ENCODE results near the gene OR2B2.

OR2B2 gene

GRCh38 chr6:27893836-27894807 lies 18.1 kb downstream of the OR2B2 start:
- peak; percentile 62 to 63 for DNase-seq (ENCODE audit: low read depth in 2 of 2)

- DNase-seq (ENCODE audit: low read depth in 2 of 2), result peak; percentile 66 to 78
These were observed 18.9 kb downstream of the OR2B2 start for GRCh38 chr6:27893059-27893835.

- no peak for DNase-seq (ENCODE audit: low read depth in 2 of 2)
These were observed 19.5 kb downstream of the OR2B2 start for GRCh38 chr6:27892649-27893058.

- no peak for DNase-seq (ENCODE audit: low read depth in 2 of 2)
These were observed 20.8 kb downstream of the OR2B2 start for GRCh38 chr6:27891320-27891875.

DNA sequence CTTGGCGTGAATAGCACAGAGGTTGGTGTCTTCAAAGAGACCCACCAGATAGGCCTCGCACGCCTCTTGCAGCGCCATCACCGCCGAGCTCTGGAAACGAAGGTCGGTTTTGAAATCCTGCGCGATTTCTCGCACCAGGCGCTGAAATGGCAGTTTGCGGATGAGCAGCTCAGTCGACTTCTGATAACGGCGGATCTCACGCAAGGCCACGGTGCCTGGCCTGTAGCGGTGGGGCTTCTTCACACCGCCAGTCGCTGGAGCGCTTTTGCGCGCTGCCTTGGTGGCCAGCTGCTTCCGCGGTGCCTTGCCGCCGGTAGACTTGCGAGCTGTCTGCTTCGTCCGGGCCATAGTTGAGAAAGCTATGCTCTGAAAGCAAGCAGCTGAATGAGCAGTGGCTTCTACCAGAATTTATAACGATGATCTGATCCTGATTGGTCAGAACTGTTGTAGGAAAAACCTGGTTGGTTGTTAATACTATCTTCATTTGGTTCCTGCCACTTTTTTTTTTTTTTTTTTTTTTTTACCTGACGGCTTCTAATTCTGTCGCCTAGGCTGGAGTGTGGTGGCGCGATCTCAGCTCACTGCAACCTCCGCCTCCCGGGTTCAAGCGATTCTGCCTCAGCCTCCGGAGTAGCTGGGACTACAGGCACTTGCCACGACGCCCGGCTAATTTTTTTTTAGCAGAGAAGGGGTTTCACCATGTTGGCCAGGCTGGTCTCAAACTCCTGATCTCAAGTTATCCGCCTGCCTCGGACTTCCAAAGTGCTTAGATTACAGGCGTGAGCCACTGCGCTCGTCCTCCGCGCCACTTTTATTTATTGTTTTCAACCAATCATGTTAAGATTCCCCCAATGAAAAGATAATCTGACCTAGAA lies 21.5 kb downstream of the OR2B2 start:
- peak in 1 of 2 donors; percentile 38 for DNase-seq (ENCODE audit: low read depth in 2 of 2)

GRCh38 chr6:27889628-27890444 lies 22.4 kb downstream of the OR2B2 start:
- no peak for DNase-seq (ENCODE audit: low read depth in 2 of 2)

- no peak for DNase-seq (ENCODE audit: low read depth in 2 of 2)
These were observed 22.9 kb downstream of the OR2B2 start for GRCh38 chr6:27889275-27889627.

DNA sequence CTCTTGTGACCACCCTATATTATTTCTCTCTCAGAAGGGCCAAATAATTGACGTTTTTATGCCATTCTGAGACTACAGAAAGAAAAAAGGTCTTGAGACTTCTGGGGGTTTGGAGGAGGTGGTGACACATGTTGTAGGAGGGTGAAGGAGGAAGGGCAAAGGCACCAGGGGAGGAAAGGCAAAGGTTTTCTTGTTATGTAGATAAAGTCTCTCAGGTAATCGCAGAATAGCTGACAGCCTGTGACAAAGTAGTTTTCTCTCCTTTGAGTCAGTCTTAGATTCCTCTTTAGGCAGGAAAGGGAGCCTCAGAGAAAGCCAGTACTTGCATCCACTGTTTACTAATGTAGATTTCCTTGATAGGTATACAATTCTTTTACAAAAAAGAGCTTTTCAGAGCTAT lies 23.6 kb downstream of the OR2B2 start:
- DNase-seq (ENCODE audit: low read depth in 2 of 2), result no peak

DNA sequence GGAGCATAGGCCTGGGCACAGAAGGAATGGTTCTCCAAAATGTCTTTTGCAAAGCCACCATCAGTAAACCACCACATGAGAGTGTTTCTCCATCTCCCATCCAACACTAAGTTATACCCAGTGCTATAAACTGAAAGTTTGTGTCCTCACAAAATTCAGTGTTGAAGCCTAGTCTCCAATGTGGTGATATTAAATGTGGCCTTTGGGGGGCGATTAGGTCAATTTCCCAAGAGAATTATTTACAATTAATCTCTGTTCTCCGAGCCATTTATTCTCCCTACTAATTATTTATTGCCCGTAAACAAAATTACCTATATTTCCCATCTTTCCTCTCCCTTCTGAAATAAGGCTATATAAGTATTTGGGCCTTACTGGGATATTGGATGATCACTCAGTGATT lies 26.1 kb downstream of the OR2B2 start:
- DNase-seq (ENCODE audit: low read depth in 2 of 2), result no peak

DNA sequence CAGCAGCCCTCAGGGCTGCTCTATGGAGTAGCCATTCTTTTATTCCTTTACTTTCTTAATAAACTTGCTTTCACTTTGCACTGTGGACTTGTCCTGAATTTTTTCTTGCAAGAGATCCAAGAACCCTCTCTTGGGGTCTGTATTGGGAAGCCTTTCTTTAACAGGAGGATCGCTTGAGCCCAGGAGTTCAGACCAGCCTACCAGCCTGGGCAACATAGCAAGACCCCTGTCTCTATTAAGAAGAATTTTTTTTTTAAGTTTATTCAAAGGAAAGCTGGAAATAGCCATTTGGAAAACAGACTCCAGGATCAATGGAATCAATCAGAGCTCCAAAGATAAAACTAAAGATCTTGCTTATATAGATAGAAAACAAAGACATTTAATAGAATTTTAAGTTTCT lies 29.1 kb downstream of the OR2B2 start:
- no peak for DNase-seq (ENCODE audit: low read depth in 2 of 2)

GRCh38 chr6:27882624-27883023 lies 29.6 kb downstream of the OR2B2 start:
- DNase-seq (ENCODE audit: low read depth in 2 of 2), result no peak

GRCh38 chr6:27879837-27880236 lies 32.4 kb downstream of the OR2B2 start:
- no peak for DNase-seq (ENCODE audit: low read depth in 2 of 2)

GRCh38 chr6:27874016-27874415 lies 38.2 kb downstream of the OR2B2 start:
- DNase-seq (ENCODE audit: low read depth in 2 of 2), result no peak

- DNase-seq (ENCODE audit: low read depth in 2 of 2), result peak in 1 of 2 donors; percentile 32
These were observed 38.9 kb downstream of the OR2B2 start for GRCh38 chr6:27873021-27873940.

DNA sequence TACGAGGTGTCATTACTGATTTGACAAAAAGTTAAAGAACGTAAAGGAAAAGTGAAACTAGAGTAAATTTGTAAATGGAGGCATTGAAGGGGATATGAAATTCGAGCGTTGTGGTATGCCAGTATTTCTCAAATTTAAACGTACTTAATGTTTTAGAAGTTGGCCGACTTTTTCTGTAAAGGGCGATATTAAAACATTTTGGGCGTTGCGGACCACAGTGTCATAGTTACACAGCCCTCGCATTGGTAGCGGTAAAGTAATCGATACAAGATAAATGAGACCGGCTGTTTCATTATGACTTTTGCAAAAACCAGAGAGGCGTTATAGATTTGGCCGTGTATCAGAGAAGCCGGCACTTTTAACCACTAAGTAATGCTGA lies 39.6 kb downstream of the OR2B2 start:
- no peak for DNase-seq (ENCODE audit: low read depth in 2 of 2)

DNA sequence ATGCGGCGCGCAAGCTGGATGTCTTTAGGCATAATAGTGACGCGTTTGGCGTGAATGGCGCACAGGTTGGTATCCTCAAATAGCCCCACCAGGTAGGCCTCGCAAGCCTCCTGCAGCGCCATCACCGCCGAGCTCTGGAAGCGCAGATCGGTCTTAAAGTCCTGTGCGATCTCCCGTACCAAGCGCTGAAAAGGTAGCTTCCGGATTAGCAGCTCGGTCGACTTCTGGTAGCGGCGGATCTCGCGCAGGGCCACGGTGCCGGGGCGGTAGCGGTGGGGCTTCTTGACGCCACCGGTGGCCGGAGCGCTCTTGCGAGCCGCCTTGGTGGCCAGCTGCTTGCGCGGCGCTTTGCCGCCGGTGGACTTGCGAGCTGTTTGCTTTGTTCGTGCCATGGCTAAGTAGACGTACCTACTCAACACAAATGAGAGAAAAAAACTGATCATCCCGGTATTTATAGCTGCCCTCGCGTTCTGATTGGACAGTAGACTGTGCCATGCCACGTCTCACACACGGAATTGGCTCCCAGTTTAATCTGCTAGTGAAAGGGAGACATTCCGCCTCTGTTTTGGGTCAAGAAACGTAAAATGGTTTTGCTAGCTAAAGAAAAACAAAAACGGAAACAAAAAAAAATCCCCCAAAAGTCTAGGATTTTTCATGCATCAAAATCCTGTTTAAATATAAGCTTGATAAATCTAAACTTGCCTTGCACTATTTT lies 40.1 kb downstream of the OR2B2 start:
- DNase-seq (ENCODE audit: low read depth in 2 of 2), result peak in 1 of 2 donors; percentile 77

GRCh38 chr6:27870291-27870870 lies 41.8 kb downstream of the OR2B2 start:
- no peak for DNase-seq (ENCODE audit: low read depth in 2 of 2)

DNA sequence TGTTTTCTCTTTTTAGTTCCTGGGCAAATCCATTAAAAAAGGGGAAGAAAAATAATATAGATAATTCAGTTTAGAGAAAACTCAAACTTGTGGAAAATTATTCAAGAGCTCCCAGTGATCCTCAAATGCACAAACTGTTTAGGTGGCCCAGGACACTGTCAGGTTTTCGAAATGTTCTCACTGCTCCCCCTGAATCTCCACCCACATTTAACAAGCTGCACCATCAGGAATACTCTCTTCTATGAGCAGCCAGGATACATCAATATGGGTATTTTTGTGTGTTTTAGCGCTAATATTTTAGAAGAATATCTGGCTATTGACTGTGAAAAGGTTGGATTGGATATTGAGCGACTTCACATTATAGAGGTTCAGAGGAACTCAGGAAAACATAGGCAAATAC lies 43.9 kb downstream of the OR2B2 start:
- no peak for DNase-seq (ENCODE audit: low read depth in 2 of 2)

DNA sequence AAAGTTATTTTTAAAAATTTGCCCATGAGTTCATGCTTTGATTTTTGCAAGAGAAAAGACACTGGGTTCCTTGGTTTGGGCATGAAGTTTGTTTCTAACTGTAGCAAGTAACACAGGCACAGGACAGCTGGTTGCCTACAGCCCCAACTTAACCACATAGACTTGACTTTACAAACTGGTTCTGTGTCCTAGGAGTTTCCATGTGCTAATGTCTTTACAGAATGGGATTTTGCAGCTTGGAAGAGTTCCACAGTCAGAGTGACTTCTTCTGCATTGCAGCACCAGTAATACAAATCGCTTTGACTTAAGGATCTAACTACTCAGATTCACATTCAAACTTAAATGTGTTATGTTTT lies 44.3 kb downstream of the OR2B2 start:
- DNase-seq (ENCODE audit: low read depth in 2 of 2), result no peak
